HG03135 (cell line): ENCODE measurements around the gene PDCD6IP.
"Not testable (repeated sequence)": the region's sequence is repeated elsewhere in the genome, so short reads cannot be mapped to it uniquely, and the experiment has no call there.

Source experiments
- ATAC-seq: cut with Tn5 transposase; IDR thresholded peaks from one replicate; pipeline ENCODE4 v1.9.1; 2021; ENCODE audit warnings: mild to moderate bottlenecking, moderate library complexity; ENCODE audit not compliant: unreplicated experiment

The PDCD6IP gene

GRCh38 chr3:33798418-33799201, at the start of gene PDCD6IP:
TSS of gene PDCD6IP (plus strand) at chr3:33798630. CDS start at chr3:33798729, 99 bp downstream.
- ATAC-seq, result peak; percentile 93

- ATAC-seq, result no peak
Measured at GRCh38 chr3:33749546-33750210, 48.8 kb upstream of the PDCD6IP start.

- no peak for ATAC-seq
Measured at GRCh38 chr3:33750211-33750548, 48.2 kb upstream of the PDCD6IP start.

GRCh38 chr3:33751336-33751735, 47.1 kb upstream of the PDCD6IP start:
- no peak for ATAC-seq

- ATAC-seq, result not testable (repeated sequence)
Measured at GRCh38 chr3:33754391-33754790, 44.0 kb upstream of the PDCD6IP start.

GRCh38 chr3:33758281-33758680, 40.1 kb upstream of the PDCD6IP start:
- ATAC-seq, result no peak

- ATAC-seq, result no peak
Measured at GRCh38 chr3:33758864-33759263, 39.6 kb upstream of the PDCD6IP start.

GRCh38 chr3:33768578-33769330, 29.7 kb upstream of the PDCD6IP start:
- no peak for ATAC-seq

GRCh38 chr3:33773637-33774036, 24.8 kb upstream of the PDCD6IP start:
- ATAC-seq, result no peak

- no peak for ATAC-seq
Measured at GRCh38 chr3:33775363-33775762, 23.1 kb upstream of the PDCD6IP start.

- no peak for ATAC-seq
Measured at GRCh38 chr3:33777996-33778395, 20.4 kb upstream of the PDCD6IP start.

GRCh38 chr3:33779751-33780150, 18.7 kb upstream of the PDCD6IP start:
- no peak for ATAC-seq

GRCh38 chr3:33781413-33781812, 17.0 kb upstream of the PDCD6IP start:
- ATAC-seq, result not testable (repeated sequence)

- ATAC-seq, result no peak
Measured at GRCh38 chr3:33786565-33787327, 11.7 kb upstream of the PDCD6IP start.

GRCh38 chr3:33787328-33788009, 11.0 kb upstream of the PDCD6IP start:
- peak; percentile 77 for ATAC-seq

GRCh38 chr3:33789183-33789954, 9.1 kb upstream of the PDCD6IP start:
- ATAC-seq, result no peak

GRCh38 chr3:33790091-33790490, 8.3 kb upstream of the PDCD6IP start:
- ATAC-seq, result no peak

- ATAC-seq, result no peak
Measured at GRCh38 chr3:33791477-33792166, 6.8 kb upstream of the PDCD6IP start.
